Uterus (tissue), 4 donors: ENCODE data around the gene RPLP2. TPM values are rescaled to one million over a fixed set of nuclear protein-coding genes. Genes with fewer than 3 reads are reported as not detected.

Experiments used
- DNase-seq, 2 donors: peaks; one replicate each; pipeline ENCODE4 v3.0.0-alpha.2; 2019 to 2020
- H3K27ac ChIP-seq, 2 donors: fragments of 200-600 bp; sonication (generic); 1 replicate in 1 of 2; 2 replicates in 1 of 2; pipeline ENCODE4 v1.5.1; 2016 to 2018
- H3K27me3 ChIP-seq, 2 donors: fragments of 200-600 bp; sonication (generic); one replicate each; pipeline ENCODE4 v1.5.1; 2018 to 2019; ENCODE audit warnings: control low read depth in 1 of 2
- H3K36me3 ChIP-seq, 2 donors: fragments of 200-600 bp; sonication (generic); one replicate each; pipeline ENCODE4 v1.5.1; 2019; ENCODE audit warnings: control low read depth in 1 of 2
- H3K4me1 ChIP-seq, 2 donors: fragments of 200-600 bp; sonication (generic); one replicate each; pipeline ENCODE4 v1.5.1; 2018 to 2019; ENCODE audit warnings: control low read depth in 1 of 2
- H3K4me3 ChIP-seq, 2 donors: fragments of 200-600 bp; sonication (generic); 1 replicate in 1 of 2; 2 replicates in 1 of 2; pipeline ENCODE4 v1.5.1; 2018 to 2019; ENCODE audit warnings: mild to moderate bottlenecking in 1 of 2
- H3K9me3 ChIP-seq, 2 donors: fragments of 200-600 bp; sonication (generic); one replicate each; pipeline ENCODE4 v1.5.1; 2019; ENCODE audit warnings: control low read depth in 1 of 2
- POLR2A ChIP-seq, 2 donors: fragments of 450-650 bp; IDR thresholded peaks; one replicate each; pipeline ENCODE4 v1.6.1; 2016; ENCODE audit warnings: antibody characterized with exemption in 2 of 2, mild to moderate bottlenecking in 1 of 2, moderate library complexity in 1 of 2
- intact Hi-C: fragments of 100-400 bp; cut with DNase I; formaldehyde crosslinking; loops from one replicate; pipeline ENCODE4 v1.15.1; 2023; ENCODE audit warnings: low total_unique reads
- total RNA-seq, 4 donors: library from RNA; depleted of rRNA in 3 of 4; stranded (reverse); fragments of >200 nt in 3 of 4; gene quantifications; one replicate each; pipeline versions ENCODE4 v1.1.0 to v1.2.4, GENCODE V29; 2014 to 2023
- TF ChIP-seq, protein P1 (sequence below), 4 experiments: fragments of 200-600 bp in 2 of 4; fragments of 450-650 bp in 2 of 4; sonication (generic) in 2 of 4; IDR thresholded peaks; one replicate each; pipeline ENCODE4 v1.5.1; 2016 to 2019; ENCODE audit warnings: antibody characterized with exemption in 4 of 4, mild to moderate bottlenecking in 2 of 4, moderate library complexity in 1 of 4
- donor health status: DM: yes; HTN: yes; CAD: no.

The RPLP2 gene
- total RNA-seq, 4 donors from 2014 or later, result 100 to 1,968 (median 496) TPM

GRCh38 chr11:819129-819931 is 9.6 kb downstream of the RPLP2 start:
- H3K4me3 ChIP-seq, result peak overlapping the region; percentile 46 to 99
- H3K9me3 ChIP-seq, result no peaks in the 10 kb centered on the region
- peak overlapping the region; percentile 85 to 98 for H3K27ac ChIP-seq
- intact Hi-C loops, result no loop called here
- no peaks in the 10 kb centered on the region for H3K36me3 ChIP-seq
- peaks cover 0 to 21% of the 10 kb centered on the region in 2 donors for H3K4me1 ChIP-seq
- TF ChIP-seq, protein P1, sequence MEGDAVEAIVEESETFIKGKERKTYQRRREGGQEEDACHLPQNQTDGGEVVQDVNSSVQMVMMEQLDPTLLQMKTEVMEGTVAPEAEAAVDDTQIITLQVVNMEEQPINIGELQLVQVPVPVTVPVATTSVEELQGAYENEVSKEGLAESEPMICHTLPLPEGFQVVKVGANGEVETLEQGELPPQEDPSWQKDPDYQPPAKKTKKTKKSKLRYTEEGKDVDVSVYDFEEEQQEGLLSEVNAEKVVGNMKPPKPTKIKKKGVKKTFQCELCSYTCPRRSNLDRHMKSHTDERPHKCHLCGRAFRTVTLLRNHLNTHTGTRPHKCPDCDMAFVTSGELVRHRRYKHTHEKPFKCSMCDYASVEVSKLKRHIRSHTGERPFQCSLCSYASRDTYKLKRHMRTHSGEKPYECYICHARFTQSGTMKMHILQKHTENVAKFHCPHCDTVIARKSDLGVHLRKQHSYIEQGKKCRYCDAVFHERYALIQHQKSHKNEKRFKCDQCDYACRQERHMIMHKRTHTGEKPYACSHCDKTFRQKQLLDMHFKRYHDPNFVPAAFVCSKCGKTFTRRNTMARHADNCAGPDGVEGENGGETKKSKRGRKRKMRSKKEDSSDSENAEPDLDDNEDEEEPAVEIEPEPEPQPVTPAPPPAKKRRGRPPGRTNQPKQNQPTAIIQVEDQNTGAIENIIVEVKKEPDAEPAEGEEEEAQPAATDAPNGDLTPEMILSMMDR (IDR thresholded peaks at IDR 0.05), result peak in 3 of 4 experiments; percentile 17 to 29 (median 27)
- TF ChIP-seq POLR2A (IDR thresholded peaks at IDR 0.05), result peak; percentile 65 to 87
- DNase-seq, result peak; percentile 90 to 92
- no peaks in the 10 kb centered on the region for H3K27me3 ChIP-seq

GRCh38 chr11:819943-820649 is 10.3 kb downstream of the RPLP2 start:
- Histone ChIP-seq H3K27me3 (no peaks in the 10 kb centered on the region), H3K4me3 (peak overlapping the region; percentile 46 to 99), H3K4me1 (peaks cover 0 to 21% of the 10 kb centered on the region in 2 donors), H3K36me3 (no peaks in the 10 kb centered on the region), H3K9me3 (no peaks in the 10 kb centered on the region), H3K27ac (peak overlapping the region; percentile 85 to 98)
- intact Hi-C loops, result no loop called here
- peak; percentile 76 to 86 for DNase-seq
- TF ChIP-seq, protein P1 (IDR thresholded peaks at IDR 0.05), result no peak
- peak in 1 of 2 donors; percentile 32 for TF ChIP-seq POLR2A (IDR thresholded peaks at IDR 0.05)

DNA sequence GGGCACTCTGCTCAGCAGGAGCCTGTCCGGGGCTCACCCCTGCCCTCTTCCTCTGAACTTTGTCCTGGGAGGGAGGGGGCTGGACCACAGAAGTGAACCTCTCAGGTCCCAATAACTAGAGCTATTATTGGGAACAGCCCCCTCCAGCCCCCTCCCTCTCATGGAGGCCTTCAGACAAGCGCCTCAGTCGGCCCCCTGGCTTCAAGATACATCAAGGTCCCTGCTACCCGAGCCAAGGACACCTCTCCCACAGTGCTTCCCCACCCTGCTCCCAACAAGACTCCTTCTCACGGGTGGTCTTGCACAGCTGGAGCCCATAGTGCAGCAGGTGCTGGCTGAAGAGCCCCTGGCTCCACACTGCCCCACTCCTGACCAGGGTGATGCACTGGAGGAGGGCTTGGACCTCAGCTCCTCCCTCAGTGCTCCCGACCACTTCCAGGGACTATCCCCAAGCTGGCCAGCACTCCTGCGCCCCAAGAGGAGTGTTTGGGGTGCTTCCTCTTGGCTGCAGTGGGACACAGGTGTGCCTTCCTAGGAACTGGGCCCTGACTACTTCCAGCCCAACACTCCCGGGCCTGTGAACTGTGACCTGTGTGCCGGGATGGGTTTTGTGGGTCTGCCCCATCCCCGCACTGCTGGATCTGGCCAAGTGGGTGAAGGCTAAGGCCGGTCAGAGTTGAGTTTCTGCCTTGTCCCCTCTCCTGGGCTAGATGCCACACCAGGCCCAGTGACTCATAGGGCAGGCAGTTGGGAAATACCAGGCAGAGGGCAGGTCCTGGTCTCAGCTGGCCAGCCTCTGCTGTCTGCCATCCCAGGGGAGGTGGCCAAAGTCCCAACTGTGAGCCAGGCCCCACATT is 11.1 kb downstream of the RPLP2 start:
- H3K27me3 ChIP-seq, result peaks cover 0 to under 1% of the 10 kb centered on the region in 2 donors
- peak overlapping the region; percentile 46 to 99 for H3K4me3 ChIP-seq
- no peaks in the 10 kb centered on the region for H3K36me3 ChIP-seq
- H3K9me3 ChIP-seq, result no peaks in the 10 kb centered on the region
- peaks cover 0 to 21% of the 10 kb centered on the region in 2 donors for H3K4me1 ChIP-seq
- intact Hi-C loops, result no loop called here
- H3K27ac ChIP-seq, result peak overlapping the region; percentile 85 to 98
- DNase-seq, result no peak
- TF ChIP-seq POLR2A (IDR thresholded peaks at IDR 0.05), result no peak
- TF ChIP-seq, protein P1 (IDR thresholded peaks at IDR 0.05), result no peak

DNA sequence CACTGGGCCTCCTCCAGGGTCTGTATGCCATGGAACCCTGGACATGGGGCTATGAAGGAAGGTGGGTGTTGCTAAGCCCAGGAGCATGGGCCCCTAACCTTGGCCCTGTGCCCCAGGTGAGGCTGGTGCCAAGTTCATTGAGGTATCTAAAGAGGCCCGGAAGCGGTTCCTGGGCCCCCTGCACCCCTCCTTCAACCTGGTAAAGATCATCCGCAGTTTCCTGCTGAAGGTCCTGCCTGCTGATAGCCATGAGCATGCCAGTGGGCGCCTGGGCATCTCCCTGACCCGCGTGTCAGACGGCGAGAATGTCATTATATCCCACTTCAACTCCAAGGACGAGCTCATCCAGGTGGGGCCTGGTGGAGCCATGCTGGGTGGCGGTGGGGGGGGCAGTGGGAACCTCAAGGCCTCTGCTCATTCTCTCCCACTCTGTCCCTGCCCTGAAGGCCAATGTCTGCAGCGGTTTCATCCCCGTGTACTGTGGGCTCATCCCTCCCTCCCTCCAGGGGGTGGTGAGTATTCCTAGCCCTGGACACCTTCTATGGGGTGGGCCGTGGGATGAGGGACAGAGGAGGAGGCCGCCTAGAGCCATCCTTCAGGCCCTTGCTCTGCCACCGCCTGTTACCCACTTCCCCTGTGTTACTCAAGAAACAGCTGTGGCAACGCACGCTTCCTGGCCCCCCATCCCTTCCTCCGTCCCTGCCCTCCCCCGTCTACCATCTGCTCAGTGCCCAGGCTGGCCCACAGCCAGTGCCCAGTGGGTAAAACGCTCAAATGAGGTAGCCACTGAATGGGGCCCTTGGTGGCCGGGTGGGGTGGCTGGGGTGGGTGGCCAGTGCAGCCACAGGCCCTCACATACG is 12.0 kb downstream of the RPLP2 start:
- DNase-seq, result no peak

More for the DNA sequence above, 12.0 kb downstream of the RPLP2 start:
- H3K4me1 ChIP-seq, result peaks cover 0 to 22% of the 10 kb centered on the region in 2 donors
- intact Hi-C loops, result no loop called here
- H3K9me3 ChIP-seq, result no peaks in the 10 kb centered on the region
- no peaks in the 10 kb centered on the region for H3K36me3 ChIP-seq
- no peak overlapping the region for H3K4me3 ChIP-seq
- H3K27ac ChIP-seq, result no peak overlapping the region
- TF ChIP-seq, protein P1 (IDR thresholded peaks at IDR 0.05), result no peak
- no peak for TF ChIP-seq POLR2A (IDR thresholded peaks at IDR 0.05)
- peaks cover 0 to 9% of the 10 kb centered on the region in 2 donors for H3K27me3 ChIP-seq
